ENCODE measurements around the gene PIBF1.

Gene PIBF1

DNA sequence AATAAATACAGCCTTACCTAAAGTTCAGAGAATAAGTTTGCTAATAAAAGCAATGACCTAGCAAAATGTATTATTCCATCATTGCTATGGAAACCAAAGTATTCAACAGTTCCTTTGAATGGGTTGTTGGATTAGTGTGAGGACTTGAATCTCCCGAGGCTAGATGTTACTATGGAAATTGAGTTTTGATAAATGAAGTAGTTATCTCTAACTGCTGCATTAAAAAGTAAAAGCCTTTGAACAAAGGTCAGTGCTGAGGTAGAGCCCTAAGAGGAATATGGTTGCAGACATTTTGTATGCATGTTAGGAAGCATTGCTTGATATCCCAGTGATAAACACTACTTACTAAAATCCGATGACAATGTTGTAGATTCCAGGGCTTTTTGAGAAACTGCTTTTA lies 283.1 kb downstream of the PIBF1 start:
- H3K4me3 ChIP-seq (ENCODE audit: low read depth, low read length) = no peak overlapping the region
- in situ Hi-C loops (cut with HindIII; ENCODE audit: low sequenced_read_pairs) = no loop called here
- TF ChIP-seq, protein P1, sequence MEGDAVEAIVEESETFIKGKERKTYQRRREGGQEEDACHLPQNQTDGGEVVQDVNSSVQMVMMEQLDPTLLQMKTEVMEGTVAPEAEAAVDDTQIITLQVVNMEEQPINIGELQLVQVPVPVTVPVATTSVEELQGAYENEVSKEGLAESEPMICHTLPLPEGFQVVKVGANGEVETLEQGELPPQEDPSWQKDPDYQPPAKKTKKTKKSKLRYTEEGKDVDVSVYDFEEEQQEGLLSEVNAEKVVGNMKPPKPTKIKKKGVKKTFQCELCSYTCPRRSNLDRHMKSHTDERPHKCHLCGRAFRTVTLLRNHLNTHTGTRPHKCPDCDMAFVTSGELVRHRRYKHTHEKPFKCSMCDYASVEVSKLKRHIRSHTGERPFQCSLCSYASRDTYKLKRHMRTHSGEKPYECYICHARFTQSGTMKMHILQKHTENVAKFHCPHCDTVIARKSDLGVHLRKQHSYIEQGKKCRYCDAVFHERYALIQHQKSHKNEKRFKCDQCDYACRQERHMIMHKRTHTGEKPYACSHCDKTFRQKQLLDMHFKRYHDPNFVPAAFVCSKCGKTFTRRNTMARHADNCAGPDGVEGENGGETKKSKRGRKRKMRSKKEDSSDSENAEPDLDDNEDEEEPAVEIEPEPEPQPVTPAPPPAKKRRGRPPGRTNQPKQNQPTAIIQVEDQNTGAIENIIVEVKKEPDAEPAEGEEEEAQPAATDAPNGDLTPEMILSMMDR (IDR thresholded peaks at IDR 0.05; ENCODE audit: low read depth, low read length, missing control alignments) = no peak
- no peak for DNase-seq (ENCODE audit: low read depth)

DNA sequence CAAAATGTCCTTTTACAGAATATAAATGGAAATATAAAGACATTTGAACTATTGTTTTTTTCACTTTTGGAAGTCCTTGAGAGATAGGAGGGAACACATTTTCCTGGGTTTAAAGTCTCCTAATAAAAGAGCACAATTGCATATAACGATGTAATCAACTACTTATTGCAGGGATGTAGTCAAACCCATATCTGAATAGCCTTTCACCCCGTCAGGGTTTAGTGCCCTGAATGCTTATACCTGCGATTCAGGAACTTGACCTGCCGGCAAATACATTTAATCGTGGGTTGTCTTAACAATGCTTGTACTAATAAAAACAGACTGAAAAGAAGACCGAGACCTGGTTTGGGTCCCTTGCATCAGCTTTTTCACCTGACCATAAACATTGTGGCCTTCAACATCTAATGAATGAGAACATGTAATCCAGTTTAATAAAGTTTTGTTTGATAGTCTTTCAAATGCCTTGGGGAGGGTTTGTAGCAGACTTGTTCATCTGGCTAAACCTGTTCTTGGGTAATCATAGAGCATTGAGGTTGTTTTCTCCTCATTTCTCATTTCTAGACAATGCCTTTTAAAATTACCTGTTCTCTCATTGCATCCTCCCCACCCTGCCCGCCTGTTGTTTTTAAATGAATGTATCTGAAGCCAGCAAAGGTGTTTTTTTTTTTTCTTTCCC lies 283.9 kb downstream of the PIBF1 start:
- H3K4me3 ChIP-seq (ENCODE audit: low read depth, low read length) = no peak overlapping the region
- in situ Hi-C loops (cut with HindIII; ENCODE audit: low sequenced_read_pairs) = no loop called here
- TF ChIP-seq, protein P1 (IDR thresholded peaks at IDR 0.05; ENCODE audit: low read depth, low read length, missing control alignments) = no peak
- no peak for DNase-seq (ENCODE audit: low read depth)
